ENCODE data around the gene TMEM132D. TPM values are rescaled to one million over a fixed set of nuclear protein-coding genes. Genes with fewer than 3 reads are reported as not detected.

Gene TMEM132D
- total RNA-seq, 1 donor from 2014 or later: not detected

GRCh38 chr12:129119537-129119936, 784.3 kb downstream of the TMEM132D start:
- intact Hi-C loops (cut with micrococcal nuclease): no loop called here

- intact Hi-C loops (cut with micrococcal nuclease): no loop called here
Observed at GRCh38 chr12:129115558-129115957, 788.3 kb downstream of the TMEM132D start.

GRCh38 chr12:129110575-129110974, 793.2 kb downstream of the TMEM132D start:
- intact Hi-C loops (cut with micrococcal nuclease): no loop called here

GRCh38 chr12:129109174-129110001, 794.4 kb downstream of the TMEM132D start:
- intact Hi-C loops (cut with micrococcal nuclease): no loop called here

- intact Hi-C loops (cut with micrococcal nuclease): no loop called here
Observed at GRCh38 chr12:129106772-129107171, 797.1 kb downstream of the TMEM132D start.

- intact Hi-C loops (cut with micrococcal nuclease): no loop called here
Observed at GRCh38 chr12:129103231-129103630, 800.6 kb downstream of the TMEM132D start.

- intact Hi-C loops (cut with micrococcal nuclease): no loop called here
Observed at GRCh38 chr12:129102233-129102632, 801.6 kb downstream of the TMEM132D start.

GRCh38 chr12:129101816-129102215, 802.0 kb downstream of the TMEM132D start:
- intact Hi-C loops (cut with micrococcal nuclease): no loop called here

GRCh38 chr12:129101404-129101803, 802.4 kb downstream of the TMEM132D start:
- intact Hi-C loops (cut with micrococcal nuclease): no loop called here

- intact Hi-C loops (cut with micrococcal nuclease): no loop called here
Observed at GRCh38 chr12:129097451-129097850, 806.4 kb downstream of the TMEM132D start.

- intact Hi-C loops (cut with micrococcal nuclease): no loop called here
Observed at GRCh38 chr12:129096968-129097367, 806.9 kb downstream of the TMEM132D start.

GRCh38 chr12:129096184-129096583, 807.6 kb downstream of the TMEM132D start:
- intact Hi-C loops (cut with micrococcal nuclease): no loop called here

- intact Hi-C loops (cut with micrococcal nuclease): no loop called here
Observed at GRCh38 chr12:129089576-129089975, 814.2 kb downstream of the TMEM132D start.

GRCh38 chr12:129084875-129085826, 818.7 kb downstream of the TMEM132D start:
- intact Hi-C loops (cut with micrococcal nuclease): no loop called here

- intact Hi-C loops (cut with micrococcal nuclease): no loop called here
Observed at GRCh38 chr12:129083121-129083840, 820.5 kb downstream of the TMEM132D start.

- intact Hi-C loops (cut with micrococcal nuclease): no loop called here
Observed at GRCh38 chr12:129082441-129082840, 821.4 kb downstream of the TMEM132D start.

GRCh38 chr12:129081755-129082250, 822.0 kb downstream of the TMEM132D start:
- intact Hi-C loops (cut with micrococcal nuclease): no loop called here

GRCh38 chr12:129080821-129081220, 823.0 kb downstream of the TMEM132D start:
- intact Hi-C loops (cut with micrococcal nuclease): no loop called here

GRCh38 chr12:129080391-129080790, 823.4 kb downstream of the TMEM132D start:
- intact Hi-C loops (cut with micrococcal nuclease): no loop called here

- intact Hi-C loops (cut with micrococcal nuclease): no loop called here
Observed at GRCh38 chr12:129079719-129080118, 824.1 kb downstream of the TMEM132D start.
